GM12891 (cell line): ENCODE data around the gene IL1RAPL1.

Experiments
- POLR2A ChIP-seq: IDR thresholded peaks from 2 replicates; pipeline ENCODE4 v1.6.1; 2011; ENCODE audit warnings: low read depth, low read length, control low read depth
- POLR2AphosphoS5 ChIP-seq: IDR thresholded peaks from 2 replicates; pipeline ENCODE4 v1.6.1; 2011; ENCODE audit warnings: low read depth, low read length, control low read depth
- POU2F2 ChIP-seq: IDR thresholded peaks from 2 replicates; pipeline ENCODE4 v1.6.1; 2011; ENCODE audit warnings: low read depth, mild to moderate bottlenecking, control low read depth, low read length, moderate library complexity

- TF ChIP-seq POU2F2: no peak
- no peak for TF ChIP-seq POLR2AphosphoS5
- no peak for TF ChIP-seq POLR2A
These were observed 333.1 kb downstream of the IL1RAPL1 start for GRCh38 chrX:28920153-28920943.
